Endothelial cell of umbilical vein (primary cell): ENCODE results near the gene GZMM. TPM values are rescaled to one million over a fixed set of nuclear protein-coding genes. Genes with fewer than 3 reads are reported as not detected.

Experiments used
- BruUV-seq: library from RNA; stranded (reverse); fragments of 400-500 nt; replicated peaks from 2 replicates; lab custom pipeline; 2021; lab: Mats Ljungman, UMichigan
- CTCF ChIA-PET: fragments of 300-600, 350-600 bp; sonication (Branson Sonifier 250); formaldehyde crosslinking; loops from one replicate; lab custom pipeline; 2021; ENCODE audit warnings: antibody characterized with exemption, inconsistent platforms; lab: Charles Lee
- POLR2A ChIA-PET: fragments of 300-600, 350-600 bp; sonication (Branson Sonifier 250); formaldehyde crosslinking; loops from one replicate; lab custom pipeline; 2021; ENCODE audit warnings: antibody characterized with exemption, inconsistent platforms; lab: Charles Lee
- DNase-seq: peaks from one replicate; pipeline ENCODE4 v3.0.0-alpha.2; 2011; ENCODE audit warnings: low read depth, low spot score
- FAIRE-seq: peaks from 2 replicates; lab custom pipeline; 2011; peaks lifted over from hg19 to GRCh38; lab: Jason Lieb, UNC
- H2AFZ ChIP-seq: 2 replicates; pipeline ENCODE4 v1.6.0; 2012; ENCODE audit warnings: low read depth, low read length, control low read depth, inconsistent platforms
- H3K27ac ChIP-seq: 2 replicates; pipeline ENCODE4 v1.5.1; 2011; ENCODE audit warnings: low read depth, mild to moderate bottlenecking, control low read depth, low read length, moderate library complexity; ENCODE audit not compliant: insufficient read depth
- H3K27me3 ChIP-seq, 2 experiments: 2 replicates each; pipeline versions ENCODE4 v1.6.0 to v1.6.1; 2011; ENCODE audit warnings: low read length in 2 of 2, mixed read lengths in 1 of 2; ENCODE audit not compliant: control insufficient read depth in 2 of 2, insufficient read depth in 2 of 2
- H3K36me3 ChIP-seq, 2 experiments: 2 replicates in 1 of 2; 3 replicates in 1 of 2; pipeline ENCODE4 v1.5.1; 2011; ENCODE audit warnings: low read length in 2 of 2, mild to moderate bottlenecking in 1 of 2, moderate library complexity in 1 of 2; ENCODE audit not compliant: control insufficient read depth in 2 of 2, insufficient read depth in 2 of 2; ENCODE audit errors: extremely low read depth in 1 of 2
- H3K4me1 ChIP-seq: 3 replicates; pipeline ENCODE4 v1.5.1; 2011; ENCODE audit warnings: mild to moderate bottlenecking, low read length; ENCODE audit not compliant: control insufficient read depth, insufficient read depth; ENCODE audit errors: extremely low read depth
- H3K4me2 ChIP-seq: 2 replicates; pipeline ENCODE4 v1.6.1; 2011; ENCODE audit warnings: low read length, control low read depth, mixed read lengths; ENCODE audit not compliant: insufficient read depth
- H3K4me3 ChIP-seq, 3 experiments: fragments of 200-600 bp in 1 of 3; sonication (generic), shearing (Covaris generic) in 1 of 3; replicated peaks in 1 of 3; 2 replicates each; pipeline ENCODE4 v1.5.1; 2011 to 2016; ENCODE audit warnings: control low read depth in 3 of 3, low read length in 3 of 3, mild to moderate bottlenecking in 2 of 3, inconsistent platforms in 1 of 3, low read depth in 1 of 3, moderate library complexity in 1 of 3; ENCODE audit not compliant: insufficient read depth in 1 of 3
- H3K79me2 ChIP-seq: 2 replicates; pipeline ENCODE4 v1.6.0; 2012; ENCODE audit warnings: low read length, inconsistent platforms; ENCODE audit not compliant: control insufficient read depth, insufficient read depth
- H3K9ac ChIP-seq: replicated peaks from 2 replicates; pipeline ENCODE3; 2011; ENCODE audit warnings: low read length, control low read depth; ENCODE audit not compliant: insufficient read depth; ENCODE audit errors: extremely low read depth
- H3K9me1 ChIP-seq: replicated peaks from 3 replicates; pipeline ENCODE4 v1.6.0; 2011; ENCODE audit warnings: mild to moderate bottlenecking, low read length; ENCODE audit not compliant: control insufficient read depth, insufficient read depth; ENCODE audit errors: extremely low read depth
- H3K9me3 ChIP-seq: replicated peaks from 2 replicates; pipeline ENCODE4 v1.5.1; 2012; ENCODE audit warnings: low read length, inconsistent platforms; ENCODE audit not compliant: control insufficient read depth, insufficient read depth
- H4K20me1 ChIP-seq: replicated peaks from 2 replicates; pipeline ENCODE3; 2011; ENCODE audit warnings: mild to moderate bottlenecking, low read length; ENCODE audit not compliant: control insufficient read depth, insufficient read depth; ENCODE audit errors: extremely low read depth
- EZH2 ChIP-seq: IDR thresholded peaks from 2 replicates; pipeline ENCODE4 v1.6.1; 2012; ENCODE audit warnings: borderline replicate concordance, low read depth, mild to moderate bottlenecking, moderate library complexity, low read length, inconsistent platforms; ENCODE audit not compliant: severe bottlenecking
- FOS ChIP-seq: IDR thresholded peaks from 2 replicates; pipeline ENCODE4 v1.6.1; 2011; ENCODE audit warnings: mild to moderate bottlenecking, low read length, moderate library complexity, borderline replicate concordance; ENCODE audit not compliant: insufficient read depth
- GATA2 ChIP-seq: IDR thresholded peaks from 2 replicates; pipeline ENCODE4 v1.7.0; 2011; ENCODE audit warnings: low read depth, mild to moderate bottlenecking, moderate library complexity, mixed read lengths, low read length; ENCODE audit not compliant: insufficient read length, insufficient read depth
- JUN ChIP-seq: IDR thresholded peaks from 2 replicates; pipeline ENCODE4 v1.6.1; 2011; ENCODE audit warnings: borderline replicate concordance, low read depth; ENCODE audit not compliant: insufficient read length, insufficient read depth
- MAX ChIP-seq: IDR thresholded peaks from 2 replicates; pipeline ENCODE4 v1.6.1; 2011; ENCODE audit not compliant: insufficient read depth, insufficient read length
- MYC ChIP-seq: IDR thresholded peaks from one replicate; pipeline ENCODE4 v1.6.1; 2011; ENCODE audit warnings: mild to moderate bottlenecking, low read depth, low read length
- dilution Hi-C: fragments of 300-500 bp; cut with MboI; formaldehyde crosslinking; loops from one replicate; pipeline ENCODE4 v1.15.0; 2019; ENCODE audit warnings: low sequenced_read_pairs; ENCODE audit not compliant: extremely low pct_ligation_motif_present
- intact Hi-C: fragments of 100-400 bp; cut with micrococcal nuclease; formaldehyde crosslinking; loops from one replicate; pipeline ENCODE4 v1.10.0; 2022
- polyA plus RNA-seq, 4 experiments: library from polyadenylated mRNA; depleted of rRNA in 3 of 4; stranded (reverse) in 3 of 4; unstranded in 1 of 4; fragments of >200 nt; gene quantifications; 2 replicates each; pipeline versions ENCODE4 v1.2.1 to v1.2.3, GENCODE V29; 2011 to 2012; ENCODE audit warnings: missing spikeins in 1 of 4
- total RNA-seq: library from RNA; stranded (reverse); gene quantifications from 2 replicates; pipeline ENCODE4 v1.2.3, GENCODE V29; 2021

The GZMM gene
- total and polyA plus RNA-seq, 2 donors (not counting 3 experiments of a cell fraction or from before 2014, with no cell fraction given): not detected

- TF ChIP-seq FOS: no peak
- TF ChIP-seq MAX: no peak
- no peak for TF ChIP-seq JUN
- TF ChIP-seq MYC: no peak
- no peak for TF ChIP-seq GATA2
- no peak for TF ChIP-seq EZH2
- no peak overlapping the region for H3K9ac ChIP-seq
- FAIRE-seq (no peak), DNase-seq (no peak)
- dilution Hi-C loops (no loop called here), intact Hi-C loops (no loop called here)
- peaks cover 5 to 26% of the 10 kb centered on the region in 2 experiments for H3K36me3 ChIP-seq
- no peak overlapping the region for H3K4me3 ChIP-seq
- H3K4me2 ChIP-seq: no peak overlapping the region
- H3K9me1 ChIP-seq: no peaks in the 10 kb centered on the region
- ChIA-PET POLR2A (no interaction called here), CTCF (interaction anchor here (0.8 to 2.2 kb wide), 3 partner anchors 8 to 156 kb away, joined by 3 to 8 read pairs (median 4); no protein-coding TSS in a partner anchor)
- H3K9me3 ChIP-seq: no peaks in the 10 kb centered on the region
- no peak overlapping the region for H3K27ac ChIP-seq
- no TSS peak for BruUV-seq
- H2AFZ ChIP-seq: no peak overlapping the region
- no peaks in the 10 kb centered on the region for H3K27me3 ChIP-seq
- peaks cover 2% of the 10 kb centered on the region for H4K20me1 ChIP-seq
- H3K79me2 ChIP-seq: peaks cover 73% of the 10 kb centered on the region
- peaks cover 20% of the 10 kb centered on the region for H3K4me1 ChIP-seq
Observed at GRCh38 chr19:577439-578392, 33.9 kb downstream of the GZMM start.
